ENCODE measurements around the gene RAET1L. TPM values are rescaled to one million over a fixed set of nuclear protein-coding genes. Genes with fewer than 3 reads are reported as not detected.

The RAET1L gene
- total RNA-seq, 1 experiment from 2014 or later: not detected

DNA sequence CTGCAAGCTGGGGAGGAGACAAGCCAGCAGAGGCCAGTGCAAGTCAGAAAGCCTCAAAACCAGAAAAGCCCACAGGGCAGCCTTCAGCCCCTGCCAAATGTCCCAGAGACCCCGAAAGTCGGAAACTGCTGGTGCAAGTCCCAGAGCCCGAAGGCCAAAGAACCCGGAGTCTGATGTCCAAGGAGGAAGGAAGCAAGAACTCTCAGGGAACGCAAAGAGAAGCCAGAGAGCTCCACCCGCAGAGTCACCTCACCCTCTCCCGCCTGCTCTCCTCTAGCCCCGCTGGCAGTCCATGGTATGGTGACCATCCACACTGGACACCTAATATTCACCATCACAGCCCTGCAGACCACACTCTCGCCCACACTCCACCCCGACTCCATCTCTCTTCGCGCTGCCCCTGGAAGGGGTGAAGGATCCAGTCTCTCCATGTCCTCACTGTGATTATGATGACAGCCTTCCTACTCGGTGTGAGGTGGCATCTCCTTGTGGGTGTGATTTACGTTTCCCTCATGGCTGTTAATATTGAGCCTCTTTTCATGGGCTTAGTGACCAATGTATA is 33.0 kb upstream of the RAET1L start:
- ATAC-seq (no peak), DNase-seq (ENCODE audit: low read depth, low spot score) (no peak)
- CTCF ChIA-PET: no interaction called here
- Histone ChIP-seq H3K27ac (ENCODE audit: low read length) (no peak overlapping the region), H3K4me1 (ENCODE audit: control insufficient read depth, insufficient read depth, low read length) (no peaks in the 10 kb centered on the region), H3K27me3 (ENCODE audit: control insufficient read depth, insufficient read depth, low read length) (peaks cover 13% of the 10 kb centered on the region), H3K9me3 (ENCODE audit: control insufficient read depth, insufficient read depth, low read depth, low read length) (no peaks in the 10 kb centered on the region), H3K36me3 (ENCODE audit: control insufficient read depth, insufficient read depth, low read length) (no peaks in the 10 kb centered on the region), H3K4me3 (ENCODE audit: low read depth in 2 of 2, low read length in 2 of 2) (no peak overlapping the region)
- in situ Hi-C loops (cut with HindIII; ENCODE audit: low pct_unique_long_range_greater_than_20kb, low sequenced_read_pairs) (no loop called here), intact Hi-C loops (cut with micrococcal nuclease; ENCODE audit: unreplicated experiment) (no loop called here)
- POLR2A ChIA-PET: no interaction called here
- no TSS peak for BruUV-seq (replicated peaks)
- TF ChIP-seq TCF7L2 (IDR thresholded peaks at IDR 0.05; ENCODE audit: low read depth, low read length): no peak
- TF ChIP-seq POLR2AphosphoS5 (IDR thresholded peaks at IDR 0.05; ENCODE audit: low read depth, low read length): no peak
- no peak for TF ChIP-seq REST (IDR thresholded peaks at IDR 0.05; ENCODE audit: insufficient read depth in 1 of 2, low read depth in 2 of 2, low read length in 1 of 2)
- no peak for TF ChIP-seq CTCF (IDR thresholded peaks at IDR 0.05)
- TF ChIP-seq SIN3A (IDR thresholded peaks at IDR 0.05; ENCODE audit: borderline replicate concordance, insufficient read depth, low read depth, low read length): no peak

GRCh38 chr6:150057501-150057951 is 32.2 kb upstream of the RAET1L start:
- H3K27ac ChIP-seq (ENCODE audit: low read length): no peak overlapping the region
- H3K4me3 ChIP-seq (ENCODE audit: low read depth in 2 of 2, low read length in 2 of 2): no peak overlapping the region
- ChIA-PET CTCF (no interaction called here), POLR2A (interaction anchor here (0.5 to 0.7 kb wide), 2 partner anchors 490 to 677 kb away, joined by 3 to 6 read pairs; no protein-coding TSS in a partner anchor)
- ATAC-seq: no peak
- H3K36me3 ChIP-seq (ENCODE audit: control insufficient read depth, insufficient read depth, low read length): no peaks in the 10 kb centered on the region
- no peaks in the 10 kb centered on the region for H3K9me3 ChIP-seq (ENCODE audit: control insufficient read depth, insufficient read depth, low read depth, low read length)
- no TSS peak for BruUV-seq (replicated peaks)
- in situ Hi-C loops (cut with HindIII; ENCODE audit: low pct_unique_long_range_greater_than_20kb, low sequenced_read_pairs): no loop called here
- DNase-seq (ENCODE audit: low read depth, low spot score): no peak
- peaks cover 18% of the 10 kb centered on the region for H3K27me3 ChIP-seq (ENCODE audit: control insufficient read depth, insufficient read depth, low read length)
- no peaks in the 10 kb centered on the region for H3K4me1 ChIP-seq (ENCODE audit: control insufficient read depth, insufficient read depth, low read length)
- TF ChIP-seq TCF7L2 (IDR thresholded peaks at IDR 0.05; ENCODE audit: low read depth, low read length) (no peak), SIN3A (IDR thresholded peaks at IDR 0.05; ENCODE audit: borderline replicate concordance, insufficient read depth, low read depth, low read length) (no peak), POLR2AphosphoS5 (IDR thresholded peaks at IDR 0.05; ENCODE audit: low read depth, low read length) (no peak), REST (IDR thresholded peaks at IDR 0.05; ENCODE audit: insufficient read depth in 1 of 2, low read depth in 2 of 2, low read length in 1 of 2) (no peak), CTCF (IDR thresholded peaks at IDR 0.05) (no peak)
- intact Hi-C loops (cut with micrococcal nuclease; ENCODE audit: unreplicated experiment): no loop called here

Data from Panc1 (cell line).